Spleen (tissue), 7 donors: ENCODE data around the gene EML6.
"Not testable (repeated sequence)": the region's sequence is repeated elsewhere in the genome, so short reads cannot be mapped to it uniquely, and the experiment has no call there.

Source experiments
- POLR2A ChIP-seq, 3 donors: fragments of 450-650 bp; IDR thresholded peaks; one replicate each; pipeline ENCODE4 v1.5.1; 2017; ENCODE audit warnings: antibody characterized with exemption in 3 of 3, mild to moderate bottlenecking in 1 of 3
- POLR2AphosphoS5 ChIP-seq, 3 donors: sonication (generic); formaldehyde crosslinking; IDR thresholded peaks; one replicate each; pipeline ENCODE4 v1.5.1; 2017; ENCODE audit warnings: antibody characterized with exemption in 3 of 3
- TF ChIP-seq, protein P1 (sequence below), 11 experiments: fragments of 200-600 bp in 7 of 11; fragments of 450-650 bp in 4 of 11; sonication (generic) in 4 of 11; IDR thresholded peaks in 8 of 11; conservative IDR thresholded peaks in 3 of 11; 1 replicate in 7 of 11; 2 replicates in 4 of 11; pipeline versions ENCODE4 v1.4.0 to v1.8.0; 2016 to 2021; ENCODE audit warnings: antibody characterized with exemption in 11 of 11, inconsistent platforms in 4 of 11, mild to moderate bottlenecking in 1 of 11
- donor health status: DM: no; HTN: no; CAD: no; lungs with moderate emphysema.
- donor health status: DM: no; HTN: no; CAD: no.
- donor health status: DM: no; HTN: no; CAD: no.

GRCh38 chr2:54873236-54873635 is 149.8 kb downstream of the EML6 start:
- TF ChIP-seq POLR2A, POLR2AphosphoS5 (IDR thresholded peaks at IDR 0.05): not testable (repeated sequence)
- TF ChIP-seq, protein P1, sequence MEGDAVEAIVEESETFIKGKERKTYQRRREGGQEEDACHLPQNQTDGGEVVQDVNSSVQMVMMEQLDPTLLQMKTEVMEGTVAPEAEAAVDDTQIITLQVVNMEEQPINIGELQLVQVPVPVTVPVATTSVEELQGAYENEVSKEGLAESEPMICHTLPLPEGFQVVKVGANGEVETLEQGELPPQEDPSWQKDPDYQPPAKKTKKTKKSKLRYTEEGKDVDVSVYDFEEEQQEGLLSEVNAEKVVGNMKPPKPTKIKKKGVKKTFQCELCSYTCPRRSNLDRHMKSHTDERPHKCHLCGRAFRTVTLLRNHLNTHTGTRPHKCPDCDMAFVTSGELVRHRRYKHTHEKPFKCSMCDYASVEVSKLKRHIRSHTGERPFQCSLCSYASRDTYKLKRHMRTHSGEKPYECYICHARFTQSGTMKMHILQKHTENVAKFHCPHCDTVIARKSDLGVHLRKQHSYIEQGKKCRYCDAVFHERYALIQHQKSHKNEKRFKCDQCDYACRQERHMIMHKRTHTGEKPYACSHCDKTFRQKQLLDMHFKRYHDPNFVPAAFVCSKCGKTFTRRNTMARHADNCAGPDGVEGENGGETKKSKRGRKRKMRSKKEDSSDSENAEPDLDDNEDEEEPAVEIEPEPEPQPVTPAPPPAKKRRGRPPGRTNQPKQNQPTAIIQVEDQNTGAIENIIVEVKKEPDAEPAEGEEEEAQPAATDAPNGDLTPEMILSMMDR (IDR thresholded peaks at IDR 0.05 in 8 of 11, conservative IDR thresholded peaks at IDR 0.05 in 3 of 11) = not testable (repeated sequence)
